Fibroblast of lung (primary cell): ENCODE results near the gene PDIA2. TPM values are rescaled to one million over a fixed set of nuclear protein-coding genes. Genes with fewer than 3 reads are reported as not detected.

Experiments used
- DNase-seq, 2 donors: peaks; one replicate each; pipeline versions ENCODE4 v3.0.0 to v3.0.0-alpha.2; 2010; ENCODE audit warnings: low read depth in 2 of 2
- H2AFZ ChIP-seq: 2 replicates; pipeline ENCODE4 v1.5.1; 2012; ENCODE audit warnings: low read length, control low read depth, inconsistent platforms
- H3K27ac ChIP-seq: 2 replicates; pipeline ENCODE4 v1.5.1; 2011; ENCODE audit warnings: low read length, control low read depth; ENCODE audit not compliant: insufficient read depth
- H3K27me3 ChIP-seq: 2 replicates; pipeline ENCODE4 v1.5.1; 2011; ENCODE audit warnings: mild to moderate bottlenecking, low read length; ENCODE audit not compliant: control insufficient read depth, insufficient read depth
- H3K36me3 ChIP-seq: 2 replicates; pipeline ENCODE4 v1.5.1; 2011; ENCODE audit warnings: low read length; ENCODE audit not compliant: control insufficient read depth, insufficient read depth
- H3K4me1 ChIP-seq: 2 replicates; pipeline ENCODE4 v1.5.1; 2011; ENCODE audit warnings: low read length; ENCODE audit not compliant: control insufficient read depth, insufficient read depth; ENCODE audit errors: extremely low read depth
- H3K4me2 ChIP-seq: 2 replicates; pipeline ENCODE4 v1.5.1; 2011; ENCODE audit warnings: low read length, control low read depth; ENCODE audit not compliant: insufficient read depth; ENCODE audit errors: extremely low read depth
- H3K4me3 ChIP-seq, 4 experiments: fragments of 200-600 bp in 1 of 4; sonication (generic) in 1 of 4; replicated peaks in 1 of 4; 2 replicates each; pipeline ENCODE4 v1.5.1; 2011 to 2016; ENCODE audit warnings: low read length in 4 of 4, low read depth in 3 of 4, mild to moderate bottlenecking in 3 of 4, control low read depth in 2 of 4, inconsistent platforms in 1 of 4, mixed read lengths in 1 of 4; ENCODE audit not compliant: insufficient read depth in 1 of 4; ENCODE audit errors: control extremely low read depth in 1 of 4
- H3K79me2 ChIP-seq: 2 replicates; pipeline ENCODE4 v1.5.1; 2012; ENCODE audit warnings: mild to moderate bottlenecking, low read length, inconsistent platforms; ENCODE audit not compliant: control insufficient read depth, insufficient read depth
- H3K9ac ChIP-seq: 2 replicates; pipeline ENCODE4 v1.5.1; 2011; ENCODE audit warnings: mild to moderate bottlenecking, low read length, control low read depth; ENCODE audit not compliant: insufficient read depth
- H3K9me3 ChIP-seq: 2 replicates; pipeline ENCODE4 v1.5.1; 2012; ENCODE audit warnings: low read depth, low read length; ENCODE audit not compliant: control insufficient read depth, insufficient read depth
- H4K20me1 ChIP-seq: 2 replicates; pipeline ENCODE4 v1.5.1; 2011; ENCODE audit warnings: low read length; ENCODE audit not compliant: control insufficient read depth, insufficient read depth; ENCODE audit errors: extremely low read depth
- CTCF ChIP-seq, 2 donors: IDR thresholded peaks in 1 of 2; conservative IDR thresholded peaks in 1 of 2; 1 replicate in 1 of 2; 2 replicates in 1 of 2; pipeline ENCODE4 v1.5.1; 2011 to 2012; ENCODE audit warnings: low read length in 2 of 2, control low read depth in 1 of 2, inconsistent platforms in 1 of 2, low read depth in 1 of 2, mild to moderate bottlenecking in 1 of 2
- EZH2 ChIP-seq: IDR thresholded peaks from 2 replicates; pipeline ENCODE4 v1.5.1; 2012; ENCODE audit warnings: low read length, control low read depth, mild to moderate bottlenecking; ENCODE audit errors: missing control alignments
- polyA plus RNA-seq, 2 donors: library from polyadenylated mRNA; depleted of rRNA in 1 of 2; stranded (reverse) in 1 of 2; unstranded in 1 of 2; fragments of >200 nt; gene quantifications; 2 replicates each; pipeline ENCODE4 v1.2.1, GENCODE V29; 2011 to 2012; ENCODE audit warnings: missing spikeins in 1 of 2
- total RNA-seq: library from RNA; depleted of rRNA; stranded (reverse); fragments of >200 nt; gene quantifications from 2 replicates; pipeline ENCODE4 v1.2.1, GENCODE V29; 2014

Gene PDIA2
- total and polyA plus RNA-seq, 2 donors (not counting 1 experiment from before 2014, with no cell fraction given): 0.06 to 0.33 TPM

- Histone ChIP-seq H3K79me2 (no peaks in the 10 kb centered on the region), H3K9ac (no peak overlapping the region), H2AFZ (no peak overlapping the region), H3K27me3 (no peaks in the 10 kb centered on the region), H3K9me3 (no peaks in the 10 kb centered on the region), H3K4me1 (no peaks in the 10 kb centered on the region), H3K36me3 (peaks cover 7% of the 10 kb centered on the region), H3K27ac (no peak overlapping the region), H3K4me2 (no peak overlapping the region), H3K4me3 (no peak overlapping the region), H4K20me1 (no peaks in the 10 kb centered on the region)
- no peak for DNase-seq
- no peak for TF ChIP-seq EZH2
- no peak for TF ChIP-seq CTCF (conservative IDR thresholded peaks at IDR 0.05 in 1 of 2, IDR thresholded peaks at IDR 0.05 in 1 of 2; ENCODE audit: low read depth in 1 of 2, low read length in 2 of 2)
Observed at GRCh38 chr16:311725-312124, 28.8 kb downstream of the PDIA2 start.

- Histone ChIP-seq H3K9ac (no peak overlapping the region), H3K4me2 (no peak overlapping the region), H3K36me3 (peaks cover 8% of the 10 kb centered on the region), H3K79me2 (peaks cover 3% of the 10 kb centered on the region), H3K4me3 (no peak overlapping the region), H2AFZ (no peak overlapping the region), H3K9me3 (no peaks in the 10 kb centered on the region), H4K20me1 (no peaks in the 10 kb centered on the region), H3K27me3 (no peaks in the 10 kb centered on the region), H3K27ac (no peak overlapping the region), H3K4me1 (no peaks in the 10 kb centered on the region)
- no peak for DNase-seq
- no peak for TF ChIP-seq CTCF (conservative IDR thresholded peaks at IDR 0.05 in 1 of 2, IDR thresholded peaks at IDR 0.05 in 1 of 2; ENCODE audit: low read depth in 1 of 2, low read length in 2 of 2)
- TF ChIP-seq EZH2: no peak
Observed at GRCh38 chr16:314351-314750, 31.4 kb downstream of the PDIA2 start.

- no peak overlapping the region for H3K4me3 ChIP-seq
- no peak overlapping the region for H3K27ac ChIP-seq
- no peak overlapping the region for H2AFZ ChIP-seq
- H3K4me1 ChIP-seq: no peaks in the 10 kb centered on the region
- TF ChIP-seq CTCF (conservative IDR thresholded peaks at IDR 0.05 in 1 of 2, IDR thresholded peaks at IDR 0.05 in 1 of 2; ENCODE audit: low read depth in 1 of 2, low read length in 2 of 2) (no peak), EZH2 (no peak)
- H3K9me3 ChIP-seq: no peaks in the 10 kb centered on the region
- no peaks in the 10 kb centered on the region for H3K27me3 ChIP-seq
- no peaks in the 10 kb centered on the region for H4K20me1 ChIP-seq
- H3K79me2 ChIP-seq: peaks cover 3% of the 10 kb centered on the region
- no peak for DNase-seq
- peaks cover 5% of the 10 kb centered on the region for H3K36me3 ChIP-seq
- H3K9ac ChIP-seq: no peak overlapping the region
- no peak overlapping the region for H3K4me2 ChIP-seq
Observed at GRCh38 chr16:314795-315299, 31.9 kb downstream of the PDIA2 start.
